A673 (cell line): ENCODE data around the gene TNIP1.

Source experiments
- CTCF ChIP-seq: fragments of 300-800, 200-600 bp; sonication (generic); conservative IDR thresholded peaks from 2 replicates; pipeline ENCODE4 v1.5.1; 2017; ENCODE audit warnings: low read depth, mild to moderate bottlenecking, antibody characterized with exemption, low read length, moderate library complexity, mixed read lengths
- EZH2 ChIP-seq: fragments of 200-600 bp; sonication (generic); IDR thresholded peaks from 2 replicates; pipeline ENCODE4 v1.6.1; 2017; ENCODE audit warnings: borderline replicate concordance, low read depth, mild to moderate bottlenecking, mixed read lengths, antibody characterized with exemption, low read length; ENCODE audit not compliant: poor library complexity, severe bottlenecking

DNA sequence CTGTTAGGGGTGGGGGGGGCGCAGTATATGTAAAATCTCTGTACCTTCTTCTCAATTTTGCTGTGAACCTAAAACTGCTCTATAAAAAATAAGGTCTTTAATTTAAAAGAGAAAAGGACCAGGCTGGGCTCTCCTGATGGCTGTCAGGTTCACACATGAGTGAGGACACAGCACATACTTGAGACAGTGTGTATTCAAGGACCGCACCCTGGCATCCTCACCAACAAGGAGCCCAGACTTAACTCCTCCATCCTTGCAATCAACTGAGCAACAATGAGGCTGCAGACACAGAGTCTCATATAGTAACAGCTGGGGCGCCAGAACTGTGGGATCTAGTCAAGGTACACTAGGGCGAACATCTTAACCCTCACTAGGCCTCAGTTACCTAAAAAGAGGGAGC lies 9.8 kb downstream of the TNIP1 start:
- TF ChIP-seq CTCF = no peak
- no peak for TF ChIP-seq EZH2
